GM12872 (cell line): ENCODE measurements around the gene SRRM5.

Source experiments
- CTCF ChIP-seq: IDR thresholded peaks from 3 replicates; pipeline ENCODE4 v1.5.1; 2011; ENCODE audit warnings: low read depth, mild to moderate bottlenecking, low read length, moderate library complexity; ENCODE audit not compliant: insufficient read depth

SRRM5 gene

GRCh38 chr19:43660301-43660970, 48.5 kb downstream of the SRRM5 start:
- TF ChIP-seq CTCF, result no peak

- no peak for TF ChIP-seq CTCF
Measured at GRCh38 chr19:43660971-43661360, 49.1 kb downstream of the SRRM5 start.

GRCh38 chr19:43662487-43662886, 50.6 kb downstream of the SRRM5 start:
- 0 out of 3 replicates have a peak, but pooled peaks have one; percentile 5 for TF ChIP-seq CTCF

- no peak for TF ChIP-seq CTCF
Measured at GRCh38 chr19:43664018-43664417, 52.1 kb downstream of the SRRM5 start.
